ENCODE measurements around the gene MRE11. TPM values are rescaled to one million over a fixed set of nuclear protein-coding genes. Genes with fewer than 3 reads are reported as not detected.

The MRE11 gene
- total and polyA plus RNA-seq, 9 of the 15 experiments (the other 6 are each of a cell fraction or from before 2014, with no cell fraction given), result 18.3 to 45.2 (median 29.1) TPM

DNA sequence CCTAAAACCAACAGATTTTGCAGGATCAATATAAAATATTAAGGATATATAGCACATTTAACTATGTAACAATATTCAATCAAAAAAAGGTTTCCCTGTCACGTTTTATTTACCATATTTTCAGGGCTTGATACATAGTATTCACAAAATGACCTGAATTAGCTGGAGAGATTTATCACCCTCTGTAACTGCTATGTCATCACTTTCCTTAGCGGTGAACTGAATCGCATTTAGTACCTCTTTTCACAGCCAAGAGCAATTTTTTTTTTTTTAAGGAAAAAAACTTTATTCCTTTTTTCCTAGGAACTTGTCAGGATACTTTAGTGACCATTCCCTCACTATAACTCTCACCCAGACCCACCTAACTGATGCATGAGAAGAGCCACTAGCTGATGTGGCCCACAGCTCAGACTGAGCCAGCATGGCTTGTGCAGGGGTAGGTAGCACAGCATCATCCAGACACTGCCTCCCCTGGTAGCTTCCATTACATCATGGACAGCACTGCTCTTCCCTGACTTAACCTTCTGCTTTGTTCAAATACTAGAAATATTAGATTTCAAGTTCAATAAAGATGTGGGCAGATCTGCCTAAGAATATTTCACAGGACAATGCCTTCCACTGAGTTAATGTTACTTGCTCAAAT is 75.4 kb downstream of the MRE11 start (continued):
- TF ChIP-seq, protein P1, sequence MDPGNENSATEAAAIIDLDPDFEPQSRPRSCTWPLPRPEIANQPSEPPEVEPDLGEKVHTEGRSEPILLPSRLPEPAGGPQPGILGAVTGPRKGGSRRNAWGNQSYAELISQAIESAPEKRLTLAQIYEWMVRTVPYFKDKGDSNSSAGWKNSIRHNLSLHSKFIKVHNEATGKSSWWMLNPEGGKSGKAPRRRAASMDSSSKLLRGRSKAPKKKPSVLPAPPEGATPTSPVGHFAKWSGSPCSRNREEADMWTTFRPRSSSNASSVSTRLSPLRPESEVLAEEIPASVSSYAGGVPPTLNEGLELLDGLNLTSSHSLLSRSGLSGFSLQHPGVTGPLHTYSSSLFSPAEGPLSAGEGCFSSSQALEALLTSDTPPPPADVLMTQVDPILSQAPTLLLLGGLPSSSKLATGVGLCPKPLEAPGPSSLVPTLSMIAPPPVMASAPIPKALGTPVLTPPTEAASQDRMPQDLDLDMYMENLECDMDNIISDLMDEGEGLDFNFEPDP (CRISPR knock-in tag; IDR thresholded peaks at IDR 0.05), result no peak
- TF ChIP-seq PYGO2 (tag; IDR thresholded peaks at IDR 0.05), result no peak
- TF ChIP-seq C11orf30 (IDR thresholded peaks at IDR 0.05; ENCODE audit: low read depth), result peak; percentile 62; the same call in 1 of the 2 replicates
- no peak for TF ChIP-seq ZKSCAN3 (CRISPR knock-in tag; IDR thresholded peaks at IDR 0.05)
- peak; percentile 47; the same call in 1 of the 2 replicates for TF ChIP-seq MAFK (IDR thresholded peaks at IDR 0.05; ENCODE audit: low read length)
- no peak for TF ChIP-seq ETV6 (IDR thresholded peaks at IDR 0.05; ENCODE audit: borderline replicate concordance in 1 of 2, low read depth in 2 of 2, low read length in 1 of 2)
- no peak for TF ChIP-seq ETV6 (CRISPR knock-in tag; IDR thresholded peaks at IDR 0.05; ENCODE audit: borderline replicate concordance)
- peak; percentile 71 for TF ChIP-seq ZNF316 (IDR thresholded peaks at IDR 0.05)
- TF ChIP-seq, protein P2, sequence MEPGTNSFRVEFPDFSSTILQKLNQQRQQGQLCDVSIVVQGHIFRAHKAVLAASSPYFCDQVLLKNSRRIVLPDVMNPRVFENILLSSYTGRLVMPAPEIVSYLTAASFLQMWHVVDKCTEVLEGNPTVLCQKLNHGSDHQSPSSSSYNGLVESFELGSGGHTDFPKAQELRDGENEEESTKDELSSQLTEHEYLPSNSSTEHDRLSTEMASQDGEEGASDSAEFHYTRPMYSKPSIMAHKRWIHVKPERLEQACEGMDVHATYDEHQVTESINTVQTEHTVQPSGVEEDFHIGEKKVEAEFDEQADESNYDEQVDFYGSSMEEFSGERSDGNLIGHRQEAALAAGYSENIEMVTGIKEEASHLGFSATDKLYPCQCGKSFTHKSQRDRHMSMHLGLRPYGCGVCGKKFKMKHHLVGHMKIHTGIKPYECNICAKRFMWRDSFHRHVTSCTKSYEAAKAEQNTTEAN (CRISPR knock-in tag; IDR thresholded peaks at IDR 0.05), result no peak
- TF ChIP-seq, protein P3, sequence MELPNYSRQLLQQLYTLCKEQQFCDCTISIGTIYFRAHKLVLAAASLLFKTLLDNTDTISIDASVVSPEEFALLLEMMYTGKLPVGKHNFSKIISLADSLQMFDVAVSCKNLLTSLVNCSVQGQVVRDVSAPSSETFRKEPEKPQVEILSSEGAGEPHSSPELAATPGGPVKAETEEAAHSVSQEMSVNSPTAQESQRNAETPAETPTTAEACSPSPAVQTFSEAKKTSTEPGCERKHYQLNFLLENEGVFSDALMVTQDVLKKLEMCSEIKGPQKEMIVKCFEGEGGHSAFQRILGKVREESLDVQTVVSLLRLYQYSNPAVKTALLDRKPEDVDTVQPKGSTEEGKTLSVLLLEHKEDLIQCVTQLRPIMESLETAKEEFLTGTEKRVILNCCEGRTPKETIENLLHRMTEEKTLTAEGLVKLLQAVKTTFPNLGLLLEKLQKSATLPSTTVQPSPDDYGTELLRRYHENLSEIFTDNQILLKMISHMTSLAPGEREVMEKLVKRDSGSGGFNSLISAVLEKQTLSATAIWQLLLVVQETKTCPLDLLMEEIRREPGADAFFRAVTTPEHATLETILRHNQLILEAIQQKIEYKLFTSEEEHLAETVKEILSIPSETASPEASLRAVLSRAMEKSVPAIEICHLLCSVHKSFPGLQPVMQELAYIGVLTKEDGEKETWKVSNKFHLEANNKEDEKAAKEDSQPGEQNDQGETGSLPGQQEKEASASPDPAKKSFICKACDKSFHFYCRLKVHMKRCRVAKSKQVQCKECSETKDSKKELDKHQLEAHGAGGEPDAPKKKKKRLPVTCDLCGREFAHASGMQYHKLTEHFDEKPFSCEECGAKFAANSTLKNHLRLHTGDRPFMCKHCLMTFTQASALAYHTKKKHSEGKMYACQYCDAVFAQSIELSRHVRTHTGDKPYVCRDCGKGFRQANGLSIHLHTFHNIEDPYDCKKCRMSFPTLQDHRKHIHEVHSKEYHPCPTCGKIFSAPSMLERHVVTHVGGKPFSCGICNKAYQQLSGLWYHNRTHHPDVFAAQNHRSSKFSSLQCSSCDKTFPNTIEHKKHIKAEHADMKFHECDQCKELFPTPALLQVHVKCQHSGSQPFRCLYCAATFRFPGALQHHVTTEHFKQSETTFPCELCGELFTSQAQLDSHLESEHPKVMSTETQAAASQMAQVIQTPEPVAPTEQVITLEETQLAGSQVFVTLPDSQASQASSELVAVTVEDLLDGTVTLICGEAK (IDR thresholded peaks at IDR 0.05), result peak; percentile 65; the same call in 1 of the 2 replicates
- TF ChIP-seq, protein P3 (CRISPR knock-in tag; IDR thresholded peaks at IDR 0.05), result no peak

Measured in K562 (cell line).